Activated CD4-positive, alpha-beta T cell treated with anti-CD3 and anti-CD28 coated beads, Interleukin-2, amount 50 U/mL, for 4 hours (primary cell): ENCODE measurements around the gene PIP4K2A.
"Not testable (repeated sequence)": the region's sequence is repeated elsewhere in the genome, so short reads cannot be mapped to it uniquely, and the experiment has no call there.

Experiments used
- DNase-seq, 2 experiments: peaks; one replicate each; pipeline ENCODE4 v3.0.0-alpha.2; 2020

The PIP4K2A gene

GRCh38 chr10:22714479-22715289, at the start of gene PIP4K2A:
Gene PIP4K2A (minus strand): TSS chr10:22714578. CDS start chr10:22714326, 252 bp downstream.
- peak; percentile 60 to 63 for DNase-seq

DNA sequence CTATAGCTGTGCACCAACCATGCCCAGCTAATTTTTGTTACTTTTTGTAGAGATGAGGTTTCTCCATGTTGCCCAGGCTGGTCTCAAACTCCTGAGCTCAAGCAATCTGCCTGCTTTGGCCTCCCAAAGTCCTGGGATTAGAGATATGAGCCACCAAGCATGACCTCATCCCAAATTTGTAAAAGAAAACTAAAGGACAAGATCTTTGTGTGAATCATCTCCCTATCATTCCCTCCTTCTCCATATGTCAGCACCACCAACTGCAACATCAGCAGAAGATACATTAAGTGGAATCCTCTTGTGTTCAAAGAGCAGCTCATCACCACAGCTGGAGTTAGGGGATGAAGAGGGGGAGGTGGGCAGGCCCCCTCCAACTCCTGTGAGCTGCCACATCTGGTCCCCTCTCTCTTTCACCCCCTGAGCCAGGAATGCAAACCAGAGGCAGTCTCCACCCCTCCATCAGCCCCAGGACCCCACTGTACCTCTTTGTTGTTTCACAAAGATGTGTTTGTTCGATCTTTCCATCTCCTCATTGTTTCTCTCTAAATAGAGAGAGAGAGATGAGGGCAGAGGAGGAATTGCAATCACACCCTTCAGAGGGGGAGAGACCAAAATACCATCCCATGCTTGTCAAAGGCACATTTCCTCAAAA, 47.3 kb upstream of the PIP4K2A start:
- DNase-seq: no peak

DNA sequence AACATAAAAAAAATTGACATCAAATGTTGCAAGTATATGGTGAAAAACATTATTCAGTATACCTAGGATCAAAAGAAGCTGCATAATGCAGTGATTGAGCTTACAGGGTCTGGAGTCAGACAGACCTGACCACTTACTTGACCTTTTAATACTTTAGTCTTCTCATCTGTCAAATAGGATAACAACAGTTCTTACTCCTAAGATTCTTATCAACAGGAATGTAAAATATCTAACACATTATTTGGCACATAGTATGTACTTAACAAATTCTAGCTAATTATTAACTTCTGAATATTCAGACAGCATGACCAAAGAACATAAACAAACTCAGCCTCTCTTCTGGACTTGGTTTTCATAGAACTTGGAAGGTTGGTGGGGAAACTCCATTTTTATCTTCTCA, 45.6 kb upstream of the PIP4K2A start:
- no peak for DNase-seq

DNA sequence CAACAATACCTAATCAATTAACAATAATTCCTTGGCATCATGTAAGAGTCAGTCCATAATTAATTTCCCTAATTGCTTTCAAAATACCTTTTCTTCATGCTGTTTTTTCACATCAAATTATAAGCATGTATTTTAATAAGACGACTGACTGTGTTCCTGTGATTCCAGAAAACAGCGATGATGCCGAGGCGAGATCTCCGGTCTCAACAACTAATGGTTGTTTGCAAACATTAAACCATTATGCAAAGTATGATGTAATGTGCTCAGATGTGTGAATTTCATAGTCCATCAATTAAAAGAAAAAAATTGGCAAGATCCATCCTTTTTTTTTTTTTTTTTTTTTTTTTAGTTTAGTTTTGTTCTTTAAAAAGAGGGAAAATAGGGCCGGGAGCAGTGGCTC, 44.5 kb upstream of the PIP4K2A start:
- no peak for DNase-seq

DNA sequence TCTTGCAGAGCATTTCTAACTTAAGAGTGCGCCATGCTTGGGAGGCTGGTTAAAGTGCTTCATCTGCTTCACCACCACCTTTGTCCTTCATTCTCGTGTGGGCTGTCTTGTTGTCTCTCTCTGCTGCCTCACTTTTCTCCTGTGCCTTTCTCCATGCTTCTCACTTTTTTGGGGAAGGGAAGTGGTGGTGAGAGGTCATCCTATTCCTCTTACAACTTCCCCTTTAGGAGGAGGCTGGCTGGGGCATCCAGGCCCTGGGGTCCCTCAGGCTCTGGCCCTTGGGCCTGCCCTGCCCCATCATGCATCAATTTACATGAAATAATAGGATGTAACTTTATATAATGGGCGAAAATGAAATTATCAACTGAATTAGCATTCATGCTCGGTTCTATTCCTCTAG, 39.9 kb upstream of the PIP4K2A start:
- DNase-seq: no peak

DNA sequence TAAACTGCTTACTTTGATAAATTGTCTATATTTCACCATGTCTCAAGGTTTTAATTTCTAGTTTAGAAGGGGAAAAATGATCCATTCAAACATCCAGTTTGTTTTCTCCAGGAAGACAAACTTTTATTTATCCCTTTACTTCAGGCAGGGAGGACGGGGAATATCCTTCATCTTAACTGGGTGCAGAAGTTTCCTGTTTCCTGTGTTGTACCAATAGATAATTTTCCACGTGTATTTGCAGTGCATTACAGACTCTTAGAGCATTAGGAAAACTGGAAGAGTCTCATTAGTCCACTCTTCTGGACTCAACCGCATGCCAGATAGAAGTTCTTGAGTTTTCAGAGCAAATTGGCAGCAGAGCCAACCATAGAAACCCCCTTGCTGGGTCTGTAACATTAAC, 39.4 kb upstream of the PIP4K2A start:
- DNase-seq: no peak

- no peak for DNase-seq
Measured at GRCh38 chr10:22752272-22752889, 38.0 kb upstream of the PIP4K2A start.

- no peak for DNase-seq
Measured at GRCh38 chr10:22750131-22750530, 35.8 kb upstream of the PIP4K2A start.

DNA sequence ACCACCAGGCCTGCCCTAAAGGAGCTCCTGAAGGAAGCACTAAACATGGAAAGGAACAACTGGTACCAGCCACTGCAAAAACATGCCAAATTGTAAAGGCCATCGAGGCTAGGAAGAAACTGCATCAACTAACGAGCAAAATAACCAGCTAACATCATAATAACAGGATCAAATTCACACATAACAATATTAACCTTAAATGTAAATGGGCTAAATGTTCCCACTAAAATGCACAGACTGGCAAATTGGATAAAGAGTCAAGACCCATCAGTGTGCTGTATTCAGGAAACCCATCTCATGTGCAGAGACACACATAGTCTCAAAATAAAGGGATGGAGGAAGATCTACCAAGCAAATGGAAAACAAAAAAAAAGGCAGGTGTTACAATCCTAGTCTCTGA, 30.5 kb upstream of the PIP4K2A start:
- DNase-seq: not testable (repeated sequence)

DNA sequence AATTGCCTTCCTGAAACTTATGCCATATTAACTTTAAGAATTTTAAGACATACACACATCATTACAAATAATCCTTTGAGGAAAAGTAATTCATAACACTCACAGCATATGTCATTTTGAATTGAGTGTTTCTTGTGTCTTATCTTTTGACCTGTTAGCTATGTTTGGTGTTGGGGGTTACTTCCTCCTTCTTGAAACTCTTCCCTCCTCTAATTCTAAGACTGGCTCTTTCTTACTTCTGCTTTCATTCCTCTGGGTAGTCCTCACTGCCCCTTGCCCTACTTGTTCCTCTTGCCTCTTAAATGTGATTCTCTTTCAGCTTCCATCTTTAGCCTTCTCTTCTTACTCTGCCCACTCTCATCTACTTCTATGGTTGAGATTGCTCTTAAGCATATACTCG, 28.3 kb upstream of the PIP4K2A start:
- no peak for DNase-seq

DNA sequence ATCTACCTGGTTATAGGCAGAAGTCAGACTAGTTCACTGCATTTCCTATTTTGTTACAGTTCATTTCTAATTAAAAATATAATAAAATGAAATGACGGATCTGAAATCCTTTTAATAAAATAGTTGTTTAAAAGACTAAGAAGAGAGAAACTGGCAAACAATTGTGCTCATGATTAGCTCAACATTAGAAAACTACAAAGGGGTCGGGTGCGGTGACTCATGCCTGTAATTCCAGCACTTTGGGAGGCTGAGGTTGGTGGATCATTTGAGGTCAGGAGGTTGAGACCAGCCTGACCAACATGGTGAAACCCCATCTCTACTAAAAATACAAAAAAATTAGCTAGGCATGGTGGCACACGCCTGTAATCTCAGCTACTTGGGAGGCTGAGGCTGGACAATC, 27.3 kb upstream of the PIP4K2A start:
- not testable (repeated sequence) for DNase-seq

DNA sequence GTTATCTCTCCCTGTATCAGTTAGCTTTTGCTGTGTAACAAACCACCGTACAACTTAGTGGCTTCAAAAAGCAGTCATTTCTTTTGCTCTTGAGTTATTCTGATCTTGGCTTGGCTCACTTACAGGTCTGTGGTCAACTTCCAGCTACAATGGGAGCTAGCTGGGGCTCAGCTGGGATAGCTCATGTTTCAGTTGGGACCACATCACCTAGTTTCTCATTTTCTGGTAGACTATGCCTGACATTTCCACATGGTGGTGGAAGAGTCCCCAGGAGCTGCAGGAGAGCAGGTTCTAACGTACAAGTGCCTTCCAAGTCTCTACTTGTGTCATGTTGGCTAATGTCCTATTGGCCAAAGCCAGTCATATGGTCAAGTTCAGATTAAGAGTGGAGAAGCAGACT, 25.8 kb upstream of the PIP4K2A start:
- no peak for DNase-seq

- DNase-seq: no peak
Measured at GRCh38 chr10:22737587-22737986, 23.2 kb upstream of the PIP4K2A start.

- no peak for DNase-seq
Measured at GRCh38 chr10:22736134-22736533, 21.8 kb upstream of the PIP4K2A start.

- no peak for DNase-seq
Measured at GRCh38 chr10:22733992-22734391, 19.6 kb upstream of the PIP4K2A start.

GRCh38 chr10:22727663-22728062, 13.3 kb upstream of the PIP4K2A start:
- no peak for DNase-seq

GRCh38 chr10:22727112-22727511, 12.7 kb upstream of the PIP4K2A start:
- no peak for DNase-seq

DNA sequence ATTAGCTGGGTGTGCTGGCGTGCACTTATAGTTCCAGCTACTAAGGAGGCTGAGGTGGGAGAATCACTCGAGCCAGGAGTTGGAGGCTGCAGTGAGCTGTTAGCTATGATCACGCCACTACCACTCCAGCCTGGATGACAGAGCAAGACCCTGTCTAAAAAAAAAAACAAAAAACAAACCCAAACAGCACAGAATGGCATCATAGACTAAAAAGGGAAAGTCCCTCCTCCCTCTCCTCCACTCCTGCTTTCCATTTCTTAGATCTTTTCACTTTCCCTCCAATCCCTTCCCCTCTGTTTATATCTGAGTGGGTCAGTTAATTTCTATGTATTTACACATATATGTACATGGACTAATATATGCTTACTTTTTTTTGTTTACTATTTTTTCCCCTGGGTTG, 10.4 kb upstream of the PIP4K2A start:
- DNase-seq: no peak

DNA sequence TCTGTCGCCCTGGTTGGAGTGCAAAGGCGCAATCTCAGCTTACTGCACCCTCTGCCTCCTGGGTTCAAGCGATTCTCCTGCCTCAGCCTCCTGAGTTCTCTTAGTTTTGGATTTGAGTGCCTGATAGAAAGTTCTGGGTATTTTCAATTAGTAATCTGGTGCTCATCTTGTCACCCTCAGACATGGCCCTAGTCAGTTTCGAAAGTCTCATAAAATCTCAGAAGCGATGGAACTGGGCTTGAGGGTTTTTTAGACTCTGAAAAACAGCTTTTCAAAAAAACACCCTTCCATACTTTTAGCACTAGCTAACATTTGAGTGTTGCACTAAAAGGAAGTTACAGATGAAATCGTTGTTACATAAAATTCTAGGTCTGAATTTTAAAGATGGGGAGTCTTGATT, 9.4 kb upstream of the PIP4K2A start:
- no peak for DNase-seq

- no peak for DNase-seq
Measured at GRCh38 chr10:22723343-22723779, 9.0 kb upstream of the PIP4K2A start.

DNA sequence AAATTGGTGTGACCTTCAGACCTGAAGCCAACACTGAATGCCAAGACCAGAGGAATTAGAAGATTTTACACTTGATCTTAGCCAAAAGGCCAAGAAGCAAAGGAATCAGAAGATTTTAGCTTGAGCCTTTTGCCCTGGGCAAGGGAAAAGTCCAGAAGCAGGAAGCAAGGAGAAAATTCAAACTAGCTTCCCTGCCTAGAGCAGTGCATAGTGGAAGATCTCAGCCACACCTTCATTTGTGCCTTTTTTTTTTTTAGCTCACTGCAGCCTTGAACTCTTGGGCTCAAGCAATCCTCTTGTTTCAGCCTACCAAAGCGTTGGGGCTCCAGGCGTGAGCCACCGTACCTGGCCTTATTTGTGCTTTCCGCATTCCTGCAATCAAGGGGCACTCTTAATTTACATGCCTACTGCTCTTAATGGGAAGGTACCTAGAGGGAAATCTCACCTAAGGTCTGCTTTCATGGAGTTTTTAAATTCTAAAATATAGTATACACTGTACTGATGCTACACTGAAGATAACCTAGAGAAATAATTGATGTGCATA, 8.3 kb upstream of the PIP4K2A start:
- DNase-seq: no peak

DNA sequence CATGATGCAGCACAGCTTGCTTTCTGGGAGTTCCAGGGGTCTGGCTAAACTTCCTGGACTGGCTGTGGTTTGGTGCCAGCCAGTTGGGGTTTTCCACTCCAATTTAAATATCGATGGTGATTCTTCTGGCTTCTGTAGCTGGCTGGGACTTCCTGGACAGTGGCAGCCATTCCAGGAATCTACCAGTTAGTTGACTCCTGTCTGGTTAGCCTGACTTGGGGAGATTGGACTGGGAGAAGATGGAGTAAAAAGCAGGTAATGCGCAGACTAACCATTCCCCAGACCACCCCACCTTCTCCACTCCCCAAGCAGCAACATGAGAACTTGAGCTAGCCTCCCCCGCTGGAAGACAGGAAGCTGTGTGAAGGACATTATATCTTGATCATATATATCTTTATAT, 6.3 kb upstream of the PIP4K2A start:
- no peak for DNase-seq

- no peak for DNase-seq
Measured at GRCh38 chr10:22719406-22720042, 5.1 kb upstream of the PIP4K2A start.
